CD4-positive, CD25-positive, alpha-beta regulatory T cell (primary cell): ENCODE data around the gene PRKAR2B. TPM values are rescaled to one million over a fixed set of nuclear protein-coding genes. Genes with fewer than 3 reads are reported as not detected.
"Not testable (repeated sequence)": the region's sequence is repeated elsewhere in the genome, so short reads cannot be mapped to it uniquely, and the experiment has no call there.

ENCODE experiments used
- ATAC-seq, 2 donors: fragments of 150-1000 bp; cut with Tn5 transposase; one replicate each; pipeline ENCODE4 v1.10.0; 2021; ENCODE audit warnings: low read depth in 2 of 2, moderate number of reproducible peaks in 2 of 2, moderate library complexity in 1 of 2
- DNase-seq, 3 donors: peaks; one replicate each; pipeline versions ENCODE4 v3.0.0 to v3.0.0-alpha.2; 2012 to 2022; ENCODE audit warnings: mixed read lengths in 1 of 3
- H3K27ac ChIP-seq: one replicate; pipeline ENCODE4 v1.7.0; 2013; ENCODE audit warnings: mild to moderate bottlenecking, low read length; ENCODE audit not compliant: insufficient read depth, poor library complexity, severe bottlenecking
- H3K27me3 ChIP-seq: one replicate; pipeline ENCODE4 v1.7.0; 2013; ENCODE audit warnings: low read length; ENCODE audit not compliant: control insufficient read depth, insufficient read depth
- H3K36me3 ChIP-seq: one replicate; pipeline ENCODE4 v1.7.0; 2013; ENCODE audit warnings: mild to moderate bottlenecking, low read length, moderate library complexity; ENCODE audit not compliant: control insufficient read depth, insufficient read depth
- H3K4me1 ChIP-seq: 2 replicates; pipeline ENCODE4 v1.7.0; 2013; ENCODE audit warnings: mild to moderate bottlenecking, low read length; ENCODE audit not compliant: insufficient read depth, control insufficient read depth, poor library complexity, severe bottlenecking
- H3K4me3 ChIP-seq: one replicate; pipeline ENCODE4 v1.7.0; 2013; ENCODE audit warnings: low read depth, mild to moderate bottlenecking, low read length, moderate library complexity
- H3K9me3 ChIP-seq, 2 experiments: 1 replicate in 1 of 2; 2 replicates in 1 of 2; pipeline ENCODE4 v1.7.0; 2013; ENCODE audit warnings: low read length in 2 of 2, mild to moderate bottlenecking in 1 of 2, moderate library complexity in 1 of 2; ENCODE audit not compliant: control insufficient read depth in 2 of 2
- H3K27ac Mint-ChIP-seq, 3 donors: one replicate each; pipeline ENCODE4 v1.8.0; 2020 to 2022; ENCODE audit warnings: mild to moderate bottlenecking in 3 of 3, mixed read lengths in 3 of 3, moderate library complexity in 2 of 3
- H3K27me3 Mint-ChIP-seq: one replicate; pipeline ENCODE4 v1.8.0; 2022; ENCODE audit warnings: mild to moderate bottlenecking, mixed read lengths
- H3K36me3 Mint-ChIP-seq: one replicate; pipeline ENCODE4 v1.8.0; 2020; ENCODE audit warnings: mixed read lengths
- H3K4me1 Mint-ChIP-seq, 4 donors: one replicate each; pipeline ENCODE4 v1.8.0; 2020 to 2022; ENCODE audit warnings: mixed read lengths in 4 of 4, mild to moderate bottlenecking in 1 of 4
- H3K4me3 Mint-ChIP-seq, 4 donors: one replicate each; pipeline ENCODE4 v1.8.0; 2020 to 2022; ENCODE audit warnings: mild to moderate bottlenecking in 4 of 4, mixed read lengths in 4 of 4, moderate library complexity in 3 of 4
- H3K9me3 Mint-ChIP-seq, 7 donors: one replicate each; pipeline ENCODE4 v1.8.0; 2020 to 2022; ENCODE audit warnings: mixed read lengths in 7 of 7, mild to moderate bottlenecking in 3 of 7, moderate library complexity in 2 of 7
- polyA plus RNA-seq, 4 donors: library from polyadenylated mRNA; unstranded; fragments of 300-500 nt; fragmentation: Illumina TruSeq; gene quantifications; one replicate each; pipeline ENCODE4 v1.2.3, GENCODE V29; 2021
- total RNA-seq: library from RNA; stranded (reverse); gene quantifications from one replicate; pipeline ENCODE4 v1.2.3, GENCODE V29; 2022

Gene PRKAR2B
- total and polyA plus RNA-seq, 5 donors from 2014 or later, result 0.05 to 8.0 (median 0.11) TPM

GRCh38 chr7:107037717-107038603 lies 6.5 kb upstream of the PRKAR2B start:
- Mint-ChIP-seq H3K9me3 (peaks cover 0 to 6% (median 4%) of the 10 kb centered on the region in 7 donors), H3K4me3 (no peak overlapping the region), H3K27me3 (peaks cover 28% of the 10 kb centered on the region), H3K27ac (no peak overlapping the region), H3K4me1 (no peaks in the 10 kb centered on the region), H3K36me3 (no peaks in the 10 kb centered on the region)
- Histone ChIP-seq H3K4me1 (no peaks in the 10 kb centered on the region), H3K4me3 (no peak overlapping the region), H3K9me3 (no peaks in the 10 kb centered on the region), H3K27me3 (peaks cover 4% of the 10 kb centered on the region), H3K27ac (no peak overlapping the region), H3K36me3 (no peaks in the 10 kb centered on the region)
- DNase-seq, result no peak
- no peak for ATAC-seq

GRCh38 chr7:107039199-107039900 lies 5.2 kb upstream of the PRKAR2B start:
- Mint-ChIP-seq H3K27me3 (peaks cover 30% of the 10 kb centered on the region), H3K4me1 (peaks cover 0 to 5% (median 4%) of the 10 kb centered on the region in 4 donors), H3K9me3 (peaks cover 0 to 6% (median 4%) of the 10 kb centered on the region in 7 donors), H3K4me3 (no peak overlapping the region), H3K36me3 (no peaks in the 10 kb centered on the region), H3K27ac (no peak overlapping the region)
- H3K9me3 ChIP-seq, result no peaks in the 10 kb centered on the region
- peaks cover 5% of the 10 kb centered on the region for H3K4me1 ChIP-seq
- no peak for DNase-seq
- no peak overlapping the region for H3K4me3 ChIP-seq
- no peaks in the 10 kb centered on the region for H3K36me3 ChIP-seq
- H3K27ac ChIP-seq, result no peak overlapping the region
- no peak for ATAC-seq
- H3K27me3 ChIP-seq, result peaks cover 1% of the 10 kb centered on the region

GRCh38 chr7:107041097-107041496 lies 3.4 kb upstream of the PRKAR2B start:
- DNase-seq, result no peak
- Histone ChIP-seq H3K36me3 (no peaks in the 10 kb centered on the region), H3K9me3 (no peaks in the 10 kb centered on the region), H3K27ac (no peak overlapping the region), H3K4me1 (peaks cover 15% of the 10 kb centered on the region), H3K4me3 (no peak overlapping the region), H3K27me3 (peaks cover 9% of the 10 kb centered on the region)
- Mint-ChIP-seq H3K27me3 (peaks cover 35% of the 10 kb centered on the region), H3K4me1 (peaks cover 5 to 14% (median 9%) of the 10 kb centered on the region in 4 donors), H3K27ac (no peak overlapping the region), H3K9me3 (peaks cover 0 to 6% (median 0%) of the 10 kb centered on the region in 7 donors), H3K36me3 (no peaks in the 10 kb centered on the region), H3K4me3 (peak overlapping the region in 1 of 4 donors; percentile 72)
- ATAC-seq, result no peak

GRCh38 chr7:107041764-107042163 lies 2.7 kb upstream of the PRKAR2B start:
- Mint-ChIP-seq H3K27me3 (peaks cover 42% of the 10 kb centered on the region), H3K4me1 (peaks cover 5 to 14% (median 9%) of the 10 kb centered on the region in 4 donors), H3K4me3 (peak overlapping the region in 1 of 4 donors; percentile 52)
- H3K36me3 Mint-ChIP-seq, H3K27ac Mint-ChIP-seq, DNase-seq, H3K36me3 ChIP-seq, H3K27ac ChIP-seq, ATAC-seq, H3K9me3 Mint-ChIP-seq, H3K4me3 ChIP-seq, H3K9me3 ChIP-seq: not testable (repeated sequence)
- H3K27me3 ChIP-seq, result peaks cover 15% of the 10 kb centered on the region
- peaks cover 15% of the 10 kb centered on the region for H3K4me1 ChIP-seq

- H3K27ac ChIP-seq, H3K36me3 Mint-ChIP-seq, H3K4me3 ChIP-seq, ATAC-seq, H3K36me3 ChIP-seq, H3K27ac Mint-ChIP-seq, DNase-seq, H3K9me3 Mint-ChIP-seq, H3K9me3 ChIP-seq: not testable (repeated sequence)
- Histone ChIP-seq H3K4me1 (peaks cover 15% of the 10 kb centered on the region), H3K27me3 (peaks cover 20% of the 10 kb centered on the region)
- peak overlapping the region in 1 of 4 donors; percentile 52 for H3K4me3 Mint-ChIP-seq
- H3K27me3 Mint-ChIP-seq, result peaks cover 48% of the 10 kb centered on the region
- H3K4me1 Mint-ChIP-seq, result peaks cover 5 to 14% (median 9%) of the 10 kb centered on the region in 4 donors
Observed at GRCh38 chr7:107042326-107042910, 2.1 kb upstream of the PRKAR2B start.

GRCh38 chr7:107043491-107043890 lies 1.0 kb upstream of the PRKAR2B start:
- no peak for ATAC-seq
- peak overlapping the region; percentile 56 to 80 (median 70) for H3K4me3 Mint-ChIP-seq
- no peak overlapping the region for H3K27ac Mint-ChIP-seq

GRCh38 chr7:107043921-107044346 lies 571 bp upstream of the PRKAR2B start:
- no peak for ATAC-seq
- H3K9me3 ChIP-seq, result no peaks in the 10 kb centered on the region
- peaks cover 0 to 4% (median 0%) of the 10 kb centered on the region in 7 donors for H3K9me3 Mint-ChIP-seq
- DNase-seq, result no peak
- H3K4me1 Mint-ChIP-seq, result peaks cover 5 to 14% (median 9%) of the 10 kb centered on the region in 4 donors
- peaks cover 35% of the 10 kb centered on the region for H3K27me3 ChIP-seq
- H3K4me1 ChIP-seq, result peaks cover 15% of the 10 kb centered on the region
- no peaks in the 10 kb centered on the region for H3K36me3 ChIP-seq
- H3K4me3 Mint-ChIP-seq, result peak overlapping the region; percentile 56 to 80 (median 70)
- H3K27ac Mint-ChIP-seq, result peak overlapping the region in 1 of 3 donors; percentile 90
- H3K27ac ChIP-seq, result no peak overlapping the region
- peaks cover 56% of the 10 kb centered on the region for H3K27me3 Mint-ChIP-seq
- peak overlapping the region; percentile 64 for H3K4me3 ChIP-seq
- H3K36me3 Mint-ChIP-seq, result no peaks in the 10 kb centered on the region

More at GRCh38 chr7:107043491-107043890, 1.0 kb upstream of the PRKAR2B start:
- H3K27me3 Mint-ChIP-seq, result peaks cover 56% of the 10 kb centered on the region
- Histone ChIP-seq H3K27me3 (peaks cover 31% of the 10 kb centered on the region), H3K27ac (no peak overlapping the region), H3K4me3 (no peak overlapping the region), H3K36me3 (no peaks in the 10 kb centered on the region), H3K4me1 (peaks cover 15% of the 10 kb centered on the region), H3K9me3 (no peaks in the 10 kb centered on the region)
- peaks cover 5 to 14% (median 9%) of the 10 kb centered on the region in 4 donors for H3K4me1 Mint-ChIP-seq
- no peaks in the 10 kb centered on the region for H3K36me3 Mint-ChIP-seq
- H3K9me3 Mint-ChIP-seq, result peaks cover 0 to 4% (median 0%) of the 10 kb centered on the region in 7 donors
- no peak for DNase-seq
